HepG2 (cell line): ENCODE data around the gene TNFAIP2. TPM values are rescaled to one million over a fixed set of nuclear protein-coding genes. Genes with fewer than 3 reads are reported as not detected.

Experiments
- BORCS8-MEF2B ChIP-seq: sonication (generic); formaldehyde crosslinking; IDR thresholded peaks from 2 replicates; pipeline ENCODE4 v1.8.0; 2022; ENCODE audit warnings: mild to moderate bottlenecking, missing genetic modification reagents
- CAMTA2 ChIP-seq: sonication (generic); formaldehyde crosslinking; IDR thresholded peaks from 2 replicates; pipeline ENCODE4 v1.4.0; 2020; ENCODE audit warnings: mild to moderate bottlenecking, missing genetic modification reagents, borderline replicate concordance
- CTCF ChIP-seq: sonication (generic); formaldehyde crosslinking; IDR thresholded peaks from 2 replicates; pipeline ENCODE4 v1.5.0; 2020; ENCODE audit warnings: mild to moderate bottlenecking, missing genetic modification reagents, moderate library complexity
- ELF3 ChIP-seq: IDR thresholded peaks from 2 replicates; pipeline ENCODE4 v1.6.1; 2016; ENCODE audit warnings: missing genetic modification reagents, missing compliant biosample characterization
- GTF3A ChIP-seq: sonication (generic); formaldehyde crosslinking; conservative IDR thresholded peaks from 2 replicates; pipeline ENCODE4 v1.4.0; 2020; ENCODE audit warnings: mild to moderate bottlenecking, missing genetic modification reagents
- KMT2B ChIP-seq: IDR thresholded peaks from 2 replicates; pipeline ENCODE4 v1.6.1; 2016; ENCODE audit warnings: missing genetic modification reagents, missing compliant biosample characterization
- MAX ChIP-seq: IDR thresholded peaks from 2 replicates; pipeline ENCODE4 v1.6.1; 2012; ENCODE audit warnings: inconsistent platforms
- NFKB2 ChIP-seq: sonication (generic); formaldehyde crosslinking; IDR thresholded peaks from 2 replicates; pipeline ENCODE4 v1.4.0; 2020; ENCODE audit warnings: missing genetic modification reagents, borderline replicate concordance
- ZBED4 ChIP-seq: sonication (generic); formaldehyde crosslinking; IDR thresholded peaks from 2 replicates; pipeline ENCODE4 v1.4.0; 2020; ENCODE audit warnings: missing genetic modification reagents, borderline replicate concordance
- ZEB1 ChIP-seq: IDR thresholded peaks from 2 replicates; pipeline ENCODE4 v1.6.1; 2012; ENCODE audit warnings: mild to moderate bottlenecking, low read depth, inconsistent platforms; ENCODE audit not compliant: insufficient replicate concordance
- ZNF235 ChIP-seq: sonication (generic); formaldehyde crosslinking; IDR thresholded peaks from 2 replicates; pipeline ENCODE4 v1.8.1; 2023; ENCODE audit warnings: mild to moderate bottlenecking, missing genetic modification reagents, borderline replicate concordance
- ZNF281 ChIP-seq: sonication (generic); formaldehyde crosslinking; IDR thresholded peaks from 2 replicates; pipeline ENCODE4 v1.4.0; 2020; ENCODE audit warnings: missing genetic modification reagents, borderline replicate concordance
- ZNF629 ChIP-seq: sonication (generic); formaldehyde crosslinking; conservative IDR thresholded peaks from 2 replicates; pipeline ENCODE4 v1.5.0; 2020; ENCODE audit warnings: missing genetic modification reagents
- ZNF766 ChIP-seq: sonication (generic); formaldehyde crosslinking; IDR thresholded peaks from 2 replicates; pipeline ENCODE4 v1.5.0; 2020; ENCODE audit warnings: missing genetic modification reagents, borderline replicate concordance
- ZNF770 ChIP-seq: sonication (generic); formaldehyde crosslinking; IDR thresholded peaks from 2 replicates; pipeline ENCODE4 v1.5.0; 2020; ENCODE audit warnings: mild to moderate bottlenecking, missing genetic modification reagents
- polyA plus RNA-seq, 8 experiments: library from polyadenylated mRNA; depleted of rRNA in 3 of 8; stranded (reverse) in 7 of 8; unstranded in 1 of 8; fragments of >200 nt; fragmentation: Illumina TruSeq in 4 of 8; extraction: Trizol in 4 of 8; gene quantifications; 2 replicates each; pipeline versions ENCODE4 v1.2.1 to v1.2.3, GENCODE V29; 2011 to 2016; ENCODE audit warnings: low read depth in 4 of 8, missing spikeins in 1 of 8, mixed read lengths in 1 of 8; ENCODE audit not compliant: insufficient read depth in 1 of 8
- total RNA-seq, 5 experiments: library from RNA; depleted of rRNA; stranded (reverse); fragments of >200 nt; fragmentation: Illumina TruSeq; extraction: Trizol; gene quantifications; 2 replicates each; pipeline ENCODE4 v1.2.3, GENCODE V29; 2016; ENCODE audit warnings: low read depth in 1 of 5

The TNFAIP2 gene
- total and polyA plus RNA-seq, 2 of the 13 experiments (the other 11 are each of a cell fraction or from before 2014, with no cell fraction given): 0.46 to 1.5 TPM

- TF ChIP-seq ZBED4: 0 out of 2 replicates have a peak, but pooled peaks have one; percentile 7
- peak; percentile 52; the same call in 1 of the 2 replicates for TF ChIP-seq ZNF770 (CRISPR knock-in tag)
- TF ChIP-seq ZNF281 (CRISPR knock-in tag): peak; percentile 69
- peak; percentile 68; the same call in 1 of the 2 replicates for TF ChIP-seq MAX
- 0 out of 2 replicates have a peak, but pooled peaks have one; percentile 26 for TF ChIP-seq CAMTA2 (CRISPR knock-in tag)
- TF ChIP-seq ZNF766 (CRISPR knock-in tag): no peak
- TF ChIP-seq ELF3: no peak
- 0 out of 2 replicates have a peak, but pooled peaks have one; percentile 0 for TF ChIP-seq CTCF (CRISPR knock-in tag)
- peak; percentile 61 for TF ChIP-seq ZEB1
- TF ChIP-seq ZNF235: 0 out of 2 replicates have a peak, but pooled peaks have one; percentile 34
- 0 out of 2 replicates have a peak, but pooled peaks have one; percentile 23 for TF ChIP-seq BORCS8-MEF2B
- TF ChIP-seq GTF3A (CRISPR knock-in tag): no peak
- no peak for TF ChIP-seq KMT2B (CRISPR knock-in tag)
- 0 out of 2 replicates have a peak, but pooled peaks have one; percentile 3 for TF ChIP-seq ZNF629 (CRISPR knock-in tag)
- 0 out of 2 replicates have a peak, but pooled peaks have one; percentile 17 for TF ChIP-seq NFKB2 (CRISPR knock-in tag)
Measured at GRCh38 chr14:103112400-103113243, 10.6 kb upstream of the TNFAIP2 start (continued).
